Kidney (tissue), 14 donors: ENCODE data around the gene MICAL2. TPM values are rescaled to one million over a fixed set of nuclear protein-coding genes. Genes with fewer than 3 reads are reported as not detected.

Experiments used
- DNase-seq, 5 donors: peaks; one replicate each; pipeline ENCODE4 v3.0.0-alpha.2; 2013 to 2020
- FAIRE-seq: peaks from 2 replicates; lab custom pipeline; 2012; peaks lifted over from hg19 to GRCh38; lab: Jason Lieb, UNC
- H3K27ac ChIP-seq, 2 donors: one replicate each; pipeline ENCODE4 v1.7.0; 2013; ENCODE audit warnings: low read depth in 2 of 2, low read length in 2 of 2, inconsistent platforms in 1 of 2
- H3K27me3 ChIP-seq: one replicate; pipeline ENCODE4 v1.7.1; 2013; ENCODE audit warnings: low read length, inconsistent platforms; ENCODE audit not compliant: control insufficient read depth, insufficient read depth
- H3K36me3 ChIP-seq, 3 donors: one replicate each; pipeline versions ENCODE4 v1.7.0 to v1.7.1; 2013; ENCODE audit warnings: low read length in 3 of 3, control low read depth in 1 of 3, inconsistent platforms in 1 of 3; ENCODE audit not compliant: insufficient read depth in 3 of 3, control insufficient read depth in 2 of 3
- H3K4me1 ChIP-seq, 3 donors: one replicate each; pipeline versions ENCODE4 v1.7.0 to v1.7.1; 2013; ENCODE audit warnings: low read length in 3 of 3, inconsistent platforms in 1 of 3, low read depth in 1 of 3; ENCODE audit not compliant: control insufficient read depth in 2 of 3, insufficient read depth in 2 of 3
- H3K4me3 ChIP-seq, 3 donors: one replicate each; pipeline versions ENCODE4 v1.7.0 to v1.8.1; 2013; ENCODE audit warnings: low read length in 3 of 3, control low read depth in 1 of 3, inconsistent platforms in 1 of 3
- H3K9ac ChIP-seq, 3 donors: one replicate each; pipeline versions ENCODE4 v1.7.0 to v1.7.1; 2013; ENCODE audit warnings: low read length in 3 of 3, control low read depth in 1 of 3, inconsistent platforms in 1 of 3
- H3K9me3 ChIP-seq, 3 donors: one replicate each; pipeline versions ENCODE4 v1.7.0 to v1.7.1; 2013; ENCODE audit warnings: low read length in 3 of 3, control low read depth in 1 of 3, inconsistent platforms in 1 of 3; ENCODE audit not compliant: control insufficient read depth in 2 of 3, insufficient read depth in 1 of 3
- CTCF ChIP-seq: IDR thresholded peaks from 3 replicates; pipeline ENCODE4 v1.5.1; 2012; ENCODE audit warnings: mild to moderate bottlenecking, moderate library complexity, borderline replicate concordance; ENCODE audit not compliant: insufficient read depth; ENCODE audit errors: extremely low read depth
- intact Hi-C: fragments of 100-400 bp; cut with DNase I; formaldehyde crosslinking; loops from one replicate; pipeline ENCODE4 v1.11.1; 2022
- polyA plus RNA-seq: library from polyadenylated mRNA; stranded (reverse); fragments of 350-450 nt; fragmentation: Illumina TruSeq; extraction: RNeasy Lipid Tissue Mini Kit (QIAGEN cat#74804); gene quantifications from one replicate; pipeline ENCODE4 v1.2.3, GENCODE V29; 2014; ENCODE audit warnings: low read depth, low replicate concordance; ENCODE audit not compliant: insufficient read depth
- total RNA-seq: library from RNA; stranded (reverse); fragmentation: NEBNext Ultra II Directional; extraction: Animal tissue kit (Norgen Biotek cat#: 25700); gene quantifications from one replicate; pipeline ENCODE4 v1.2.1, GENCODE V29; 2021
- donor health status: control.
- donor health status: control.
- donor health status: control.
- donor health status: control.
- donor health status: control.
- donor health status: DM: yes; HTN: yes; CAD: no.
- donor health status: Normal renal cell carcinoma (clear cell type).

Gene MICAL2
- total and polyA plus RNA-seq, 2 donors from 2014 or later: 7.8 to 64.5 TPM

- intact Hi-C loops: no loop called here
- Histone ChIP-seq H3K9ac (no peak overlapping the region), H3K36me3 (no peaks in the 10 kb centered on the region), H3K9me3 (no peaks in the 10 kb centered on the region), H3K27ac (no peak overlapping the region), H3K4me1 (peaks cover 0 to 4% (median 2%) of the 10 kb centered on the region in 3 donors), H3K4me3 (no peak overlapping the region), H3K27me3 (no peaks in the 10 kb centered on the region)
- TF ChIP-seq CTCF: no peak
- no peak for FAIRE-seq
- no peak for DNase-seq
Observed at GRCh38 chr11:12180257-12181205, 70.1 kb downstream of the MICAL2 start.

GRCh38 chr11:12182302-12182675 is 71.9 kb downstream of the MICAL2 start:
- peaks cover 0 to 4% (median 2%) of the 10 kb centered on the region in 3 donors for H3K4me1 ChIP-seq

GRCh38 chr11:12182676-12183541 is 72.5 kb downstream of the MICAL2 start:
- DNase-seq: peak; percentile 78 to 92 (median 81)
- intact Hi-C loops: no loop called here
- Histone ChIP-seq H3K9me3 (no peaks in the 10 kb centered on the region), H3K4me3 (no peak overlapping the region), H3K9ac (no peak overlapping the region), H3K27ac (peak overlapping the region; percentile 23 to 44), H3K27me3 (no peaks in the 10 kb centered on the region), H3K36me3 (no peaks in the 10 kb centered on the region), H3K4me1 (peaks cover 0 to 4% (median 2%) of the 10 kb centered on the region in 3 donors)
- no peak for FAIRE-seq
- TF ChIP-seq CTCF: no peak

More at GRCh38 chr11:12182302-12182675, 71.9 kb downstream of the MICAL2 start:
- no peak overlapping the region for H3K9ac ChIP-seq
- TF ChIP-seq CTCF: no peak
- H3K27me3 ChIP-seq: no peaks in the 10 kb centered on the region
- H3K27ac ChIP-seq: no peak overlapping the region
- no peak for DNase-seq
- FAIRE-seq: no peak
- intact Hi-C loops: no loop called here
- H3K36me3 ChIP-seq: no peaks in the 10 kb centered on the region
- H3K9me3 ChIP-seq: no peaks in the 10 kb centered on the region
- H3K4me3 ChIP-seq: no peak overlapping the region
